Stomach (tissue), 9 donors: ENCODE data around the gene SELENOT. TPM values are rescaled to one million over a fixed set of nuclear protein-coding genes. Genes with fewer than 3 reads are reported as not detected.

Source experiments
- DNase-seq, 2 donors: peaks; one replicate each; pipeline versions ENCODE4 v3.0.0 to v3.0.0-alpha.2; 2013 to 2019
- H3K27ac ChIP-seq, 5 donors: fragments of 200-600 bp in 4 of 5; sonication (generic) in 4 of 5; one replicate each; pipeline ENCODE4 v1.5.1; 2013 to 2019; ENCODE audit warnings: mild to moderate bottlenecking in 1 of 5, moderate library complexity in 1 of 5
- H3K27me3 ChIP-seq, 3 donors: fragments of 200-600 bp; sonication (generic); one replicate each; pipeline ENCODE4 v1.5.1; 2017 to 2019; ENCODE audit warnings: mixed run types in 1 of 3
- H3K36me3 ChIP-seq, 4 donors: fragments of 200-600 bp; sonication (generic); 1 replicate in 3 of 4; 2 replicates in 1 of 4; pipeline ENCODE4 v1.5.1; 2016 to 2019
- H3K4me1 ChIP-seq, 4 donors: fragments of 200-600 bp; sonication (generic); one replicate each; pipeline ENCODE4 v1.5.1; 2016 to 2019
- H3K4me3 ChIP-seq, 4 donors: fragments of 200-600 bp; sonication (generic) in 3 of 4; one replicate each; pipeline ENCODE4 v1.5.1; 2016 to 2019; ENCODE audit warnings: mild to moderate bottlenecking in 1 of 4
- H3K9me3 ChIP-seq, 4 donors: fragments of 200-600 bp; sonication (generic); one replicate each; pipeline ENCODE4 v1.5.1; 2016 to 2019
- CTCF ChIP-seq, 7 experiments: fragments of 450-650 bp in 4 of 7; fragments of 200-600 bp in 3 of 7; sonication (generic) in 3 of 7; IDR thresholded peaks; one replicate each; pipeline ENCODE4 v1.5.1; 2016 to 2019; ENCODE audit warnings: antibody characterized with exemption in 7 of 7, control low read depth in 2 of 7, mild to moderate bottlenecking in 1 of 7
- EP300 ChIP-seq: sonication (generic); formaldehyde crosslinking; IDR thresholded peaks from one replicate; pipeline ENCODE4 v1.6.1; 2017; ENCODE audit warnings: antibody characterized with exemption
- POLR2A ChIP-seq, 4 donors: fragments of 450-650 bp; IDR thresholded peaks; one replicate each; pipeline ENCODE4 v1.6.1; 2016; ENCODE audit warnings: antibody characterized with exemption in 4 of 4, control low read depth in 2 of 4, mild to moderate bottlenecking in 1 of 4, moderate library complexity in 1 of 4
- POLR2AphosphoS5 ChIP-seq, 3 donors: sonication (generic); formaldehyde crosslinking; IDR thresholded peaks; one replicate each; pipeline ENCODE4 v1.6.1; 2016; ENCODE audit warnings: antibody characterized with exemption in 3 of 3
- WGBS, 5 donors: extraction: QIAGEN DNeasy Blood & Tissue Kit in 3 of 5; methylation state at CpG; one replicate each; pipeline versions ENCODE4 v1.1.5 to v1.1.7; 2013 to 2018; 5-methylcytosine and 5-hydroxymethylcytosine counted together
- intact Hi-C: fragments of 100-400 bp; cut with DNase I; formaldehyde crosslinking; loops from one replicate; pipeline ENCODE4 v1.15.1; 2023; ENCODE audit warnings: low total_unique reads
- polyA plus RNA-seq, 3 donors: library from polyadenylated mRNA; stranded (reverse); fragments of 200-250 nt; gene quantifications; one replicate each; pipeline ENCODE4 v1.2.3, GENCODE V29; 2013
- total RNA-seq, 5 donors: library from RNA; depleted of rRNA; stranded (reverse); fragments of >200 nt; gene quantifications; one replicate each; pipeline versions ENCODE4 v1.1.0 to v1.2.3, GENCODE V29; 2014 to 2016
- donor health status: healthy with polysubstance abuse.
- donor health status: Bipolar disorder and iron deficiency.
- donor health status: healthy.

The SELENOT gene
- total and polyA plus RNA-seq, 8 donors, result 41.5 to 324 (median 54.4) TPM

GRCh38 chr3:150663461-150663860 is 60.3 kb downstream of the SELENOT start:
- TF ChIP-seq EP300 (no peak), POLR2AphosphoS5 (IDR thresholded peaks at IDR 0.05) (no peak), POLR2A (IDR thresholded peaks at IDR 0.05) (no peak), CTCF (IDR thresholded peaks at IDR 0.05) (no peak)
- no peak for DNase-seq
- WGBS, 5 donors, result 89 to 94% (median 93%) methylated on average over 8 of the region's 8 CpGs

GRCh38 chr3:150666167-150666566 is 63.0 kb downstream of the SELENOT start:
- H3K4me1 ChIP-seq, result no peaks in the 10 kb centered on the region
- no peaks in the 10 kb centered on the region for H3K27me3 ChIP-seq
- WGBS, 5 donors, result 73 to 79% (median 75%) methylated on average over 5 of the region's 5 CpGs
- no peak overlapping the region for H3K4me3 ChIP-seq
- intact Hi-C loops, result no loop called here
- H3K36me3 ChIP-seq, result no peaks in the 10 kb centered on the region
- H3K9me3 ChIP-seq, result no peaks in the 10 kb centered on the region
- no peak overlapping the region for H3K27ac ChIP-seq
- TF ChIP-seq CTCF (IDR thresholded peaks at IDR 0.05) (no peak), POLR2A (IDR thresholded peaks at IDR 0.05) (no peak), POLR2AphosphoS5 (IDR thresholded peaks at IDR 0.05) (no peak), EP300 (no peak)
- DNase-seq, result no peak

More at GRCh38 chr3:150663461-150663860, 60.3 kb downstream of the SELENOT start:
- intact Hi-C loops, result no loop called here
- Histone ChIP-seq H3K4me1 (no peaks in the 10 kb centered on the region), H3K4me3 (no peak overlapping the region), H3K27ac (no peak overlapping the region), H3K9me3 (no peaks in the 10 kb centered on the region), H3K36me3 (no peaks in the 10 kb centered on the region), H3K27me3 (no peaks in the 10 kb centered on the region)

DNA sequence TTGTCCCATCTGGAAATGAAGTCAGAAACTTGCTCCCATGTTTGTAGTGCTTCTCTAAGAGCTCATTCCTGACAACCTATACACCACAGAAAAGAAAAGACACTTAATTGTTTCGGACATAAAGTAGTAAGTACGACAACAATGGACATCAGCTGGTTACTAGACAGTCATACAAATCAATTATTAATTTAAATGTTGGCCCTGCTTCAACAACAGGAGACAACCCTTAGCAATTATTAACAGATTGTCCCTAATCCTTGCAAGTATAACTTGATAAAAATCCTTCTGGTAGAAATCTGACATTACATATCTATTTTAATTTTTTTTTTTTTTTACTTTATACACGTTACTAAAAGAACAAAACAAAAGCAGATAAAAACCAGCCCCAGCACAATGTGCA is 70.8 kb downstream of the SELENOT start:
- Histone ChIP-seq H3K27ac (no peak overlapping the region), H3K36me3 (no peaks in the 10 kb centered on the region), H3K9me3 (peaks cover 0 to 20% (median 6%) of the 10 kb centered on the region in 4 donors), H3K27me3 (no peaks in the 10 kb centered on the region), H3K4me1 (no peaks in the 10 kb centered on the region), H3K4me3 (no peak overlapping the region)
- intact Hi-C loops, result no loop called here
- TF ChIP-seq CTCF (IDR thresholded peaks at IDR 0.05) (no peak), EP300 (no peak), POLR2AphosphoS5 (IDR thresholded peaks at IDR 0.05) (no peak), POLR2A (IDR thresholded peaks at IDR 0.05) (no peak)
- 49 to 69% (median 62%) methylated on average over 3 of the region's 3 CpGs for WGBS, 5 donors
- DNase-seq, result no peak

DNA sequence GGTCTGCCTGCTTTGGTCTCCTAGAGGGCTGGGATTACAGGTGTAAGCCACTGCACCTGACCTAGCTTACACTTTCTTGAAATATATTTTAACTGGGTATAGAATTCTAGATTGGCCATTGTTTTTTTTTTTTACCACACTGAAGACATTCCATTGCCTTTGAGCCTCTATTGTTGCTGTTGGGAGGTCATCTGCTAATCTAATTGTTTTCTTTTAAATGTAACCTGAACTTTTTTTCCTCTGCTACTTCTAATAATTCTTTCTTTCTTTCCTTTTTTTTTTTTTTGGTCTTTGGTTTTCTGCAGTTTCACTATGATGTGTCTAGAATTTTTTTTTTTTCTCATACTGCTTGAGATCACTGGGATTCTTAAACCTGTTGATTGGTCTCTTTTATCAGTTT is 72.5 kb downstream of the SELENOT start:
- no peaks in the 10 kb centered on the region for H3K27me3 ChIP-seq
- no peaks in the 10 kb centered on the region for H3K36me3 ChIP-seq
- intact Hi-C loops, result no loop called here
- DNase-seq, result no peak
- peaks cover 0 to 20% (median 6%) of the 10 kb centered on the region in 4 donors for H3K9me3 ChIP-seq
- no peaks in the 10 kb centered on the region for H3K4me1 ChIP-seq
- TF ChIP-seq EP300 (no peak), CTCF (IDR thresholded peaks at IDR 0.05) (no peak), POLR2A (IDR thresholded peaks at IDR 0.05) (no peak), POLR2AphosphoS5 (IDR thresholded peaks at IDR 0.05) (no peak)
- no peak overlapping the region for H3K4me3 ChIP-seq
- no peak overlapping the region for H3K27ac ChIP-seq

Other genes with a start within 250 kb of the SELENOT start
- gene TSC22D2, start 195.0 kb upstream of the SELENOT start, total RNA-seq, result 10 to 100 TPM; 12.9 to 32.2 (median 23.9) TPM
- 10 to 100 TPM in 1 of 3 donors, 1 to 10 TPM in 2; 7.1 to 13.6 (median 7.7) TPM for gene TSC22D2, start 195.0 kb upstream of the SELENOT start, polyA plus RNA-seq
- gene SERP1, start 56.8 kb upstream of the SELENOT start, total RNA-seq, result 100 to 1,000 TPM in 4 of 5 donors, 10 to 100 TPM in 1; 96.9 to 446 (median 163) TPM
- gene SERP1, start 56.8 kb upstream of the SELENOT start, polyA plus RNA-seq, result 100 to 1,000 TPM in 1 of 3 donors, 10 to 100 TPM in 2; 93.5 to 225 (median 99.6) TPM
- 100 to 1,000 TPM in 3 of 5 donors, 10 to 100 TPM in 2; 21.4 to 690 (median 203) TPM for gene EIF2A, start 56.5 kb upstream of the SELENOT start, total RNA-seq
- 100 to 1,000 TPM in 1 of 3 donors, 10 to 100 TPM in 2; 73.8 to 169 (median 79.2) TPM for gene EIF2A, start 56.5 kb upstream of the SELENOT start, polyA plus RNA-seq
- gene ERICH6, start 100.6 kb downstream of the SELENOT start, total RNA-seq, result under 1 TPM in 1 of 5 donors, not detected in 4; 0.37 TPM
- not detected for gene ERICH6, start 100.6 kb downstream of the SELENOT start, polyA plus RNA-seq
- 10 to 100 TPM; 13.8 to 36.6 (median 26.6) TPM for gene SIAH2, start 159.8 kb downstream of the SELENOT start, total RNA-seq
- 10 to 100 TPM; 14.9 to 18.6 (median 17.2) TPM for gene SIAH2, start 159.8 kb downstream of the SELENOT start, polyA plus RNA-seq